Measurements from ENCODE around the gene BUD31. TPM values are rescaled to one million over a fixed set of nuclear protein-coding genes. Genes with fewer than 3 reads are reported as not detected.

BUD31 gene
- total and polyA plus RNA-seq, 7 donors: 44.6 to 141 (median 89.8) TPM

DNA sequence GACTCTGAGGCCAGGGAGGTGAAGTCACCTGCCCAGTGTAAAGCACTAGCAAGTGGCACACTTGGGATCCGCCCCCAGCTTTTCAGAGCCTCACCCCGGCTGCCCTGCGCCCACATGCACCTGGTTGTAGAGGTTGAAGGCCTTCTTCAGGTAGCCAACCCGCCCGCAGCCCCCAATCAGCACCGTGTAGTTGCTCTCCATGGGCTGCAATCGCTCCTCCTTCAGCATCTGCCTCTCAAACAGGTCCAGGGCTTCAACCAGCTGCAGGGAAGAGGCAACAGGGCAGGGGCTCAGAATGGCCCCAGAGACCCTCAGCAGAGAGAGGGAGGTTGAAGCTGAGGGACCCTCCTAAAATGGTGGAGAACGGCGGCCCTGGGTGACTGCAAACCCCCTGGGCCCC, 24.4 kb downstream of the BUD31 start:
- intact Hi-C loops (cut with DNase I): no loop called here
- Histone ChIP-seq H3K27me3 (no peaks in the 10 kb centered on the region), H3K4me3 (no peak overlapping the region), H3K36me3 (peaks cover 5 to 68% (median 36%) of the 10 kb centered on the region in 4 donors), H3K4me1 (peaks cover 0 to 10% (median 8%) of the 10 kb centered on the region in 4 donors), H3K9me3 (no peaks in the 10 kb centered on the region), H3K27ac (no peak overlapping the region)
- WGBS, 2 donors: 95 to 97% methylated on average over 9 of the region's 9 CpGs
- TF ChIP-seq POLR2AphosphoS5 (IDR thresholded peaks at IDR 0.05) (no peak), POLR2A (IDR thresholded peaks at IDR 0.05) (no peak), EP300 (IDR thresholded peaks at IDR 0.05) (no peak)
- TF ChIP-seq, protein P1, sequence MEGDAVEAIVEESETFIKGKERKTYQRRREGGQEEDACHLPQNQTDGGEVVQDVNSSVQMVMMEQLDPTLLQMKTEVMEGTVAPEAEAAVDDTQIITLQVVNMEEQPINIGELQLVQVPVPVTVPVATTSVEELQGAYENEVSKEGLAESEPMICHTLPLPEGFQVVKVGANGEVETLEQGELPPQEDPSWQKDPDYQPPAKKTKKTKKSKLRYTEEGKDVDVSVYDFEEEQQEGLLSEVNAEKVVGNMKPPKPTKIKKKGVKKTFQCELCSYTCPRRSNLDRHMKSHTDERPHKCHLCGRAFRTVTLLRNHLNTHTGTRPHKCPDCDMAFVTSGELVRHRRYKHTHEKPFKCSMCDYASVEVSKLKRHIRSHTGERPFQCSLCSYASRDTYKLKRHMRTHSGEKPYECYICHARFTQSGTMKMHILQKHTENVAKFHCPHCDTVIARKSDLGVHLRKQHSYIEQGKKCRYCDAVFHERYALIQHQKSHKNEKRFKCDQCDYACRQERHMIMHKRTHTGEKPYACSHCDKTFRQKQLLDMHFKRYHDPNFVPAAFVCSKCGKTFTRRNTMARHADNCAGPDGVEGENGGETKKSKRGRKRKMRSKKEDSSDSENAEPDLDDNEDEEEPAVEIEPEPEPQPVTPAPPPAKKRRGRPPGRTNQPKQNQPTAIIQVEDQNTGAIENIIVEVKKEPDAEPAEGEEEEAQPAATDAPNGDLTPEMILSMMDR (IDR thresholded peaks at IDR 0.05): no peak
- no peak for DNase-seq

DNA sequence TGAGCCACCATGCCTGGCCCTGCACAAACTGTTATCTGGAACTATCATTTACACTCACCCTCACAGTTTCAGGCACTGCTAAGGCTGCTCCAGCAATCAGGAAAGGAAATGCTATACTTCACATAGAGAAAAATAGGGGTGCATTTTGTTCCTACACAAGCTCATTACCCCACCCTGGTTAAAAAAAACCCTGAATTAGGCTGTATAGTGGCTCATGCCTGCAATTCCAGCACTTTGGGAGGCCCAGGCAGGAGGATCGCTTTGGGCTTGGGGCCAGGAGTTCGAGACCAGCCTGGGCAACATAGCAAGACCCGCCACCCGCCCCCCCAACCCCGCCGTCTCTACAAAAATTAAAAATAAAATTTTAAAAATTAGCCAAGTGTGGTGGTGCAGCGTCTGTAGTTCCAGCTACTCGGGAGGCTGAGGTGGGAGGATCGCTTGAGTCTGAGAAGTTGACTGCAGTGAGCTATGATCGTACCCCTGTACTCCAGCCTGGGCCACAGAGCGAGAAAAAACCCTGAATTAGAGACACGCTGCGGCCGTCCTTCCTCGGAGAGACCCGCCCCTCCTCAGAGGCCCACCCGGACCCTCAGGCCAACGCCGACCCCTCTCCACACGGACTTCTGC, 29.3 kb downstream of the BUD31 start:
- WGBS, 2 donors: 8 to 17% methylated on average over 20 of the region's 20 CpGs
- DNase-seq: no peak
- Histone ChIP-seq H3K27ac (peak overlapping the region; percentile 86 to 89 (median 86)), H3K4me1 (peaks cover 0 to 37% (median 35%) of the 10 kb centered on the region in 4 donors), H3K9me3 (no peaks in the 10 kb centered on the region), H3K36me3 (peaks cover 0 to 25% (median 10%) of the 10 kb centered on the region in 4 donors), H3K27me3 (no peaks in the 10 kb centered on the region), H3K4me3 (peak overlapping the region; percentile 80 to 95 (median 90))
- TF ChIP-seq POLR2AphosphoS5 (IDR thresholded peaks at IDR 0.05): no peak
- intact Hi-C loops (cut with DNase I): no loop called here

GRCh38 chr7:99438573-99439480, 30.1 kb downstream of the BUD31 start, which contains the start of the genes CPSF4 and PTCD1:
CPSF4 (plus strand) TSS chr7:99438943; CDS start chr7:99439083, 140 bp downstream.
PTCD1 (minus strand) TSS chr7:99438798; CDS start chr7:99435242, 3,556 bp downstream.
- H3K9me3 ChIP-seq: no peaks in the 10 kb centered on the region
- H3K27ac ChIP-seq: peak within 1 kb of the TSS; percentile 86 to 89 (median 86)
- H3K4me1 ChIP-seq: peaks cover 0 to 37% (median 35%) of the 10 kb centered on the region in 4 donors
- peak within 1 kb of the TSS; percentile 80 to 95 (median 90) for H3K4me3 ChIP-seq
- 0% methylated on average over 89 of the region's 89 CpGs for WGBS, 2 donors
- no peaks in the 10 kb centered on the region for H3K27me3 ChIP-seq
- intact Hi-C loops (cut with DNase I): no loop called here
- peak; percentile 98 for DNase-seq
- peaks cover 0 to 26% (median 4%) of the 10 kb centered on the region in 4 donors for H3K36me3 ChIP-seq
- TF ChIP-seq, protein P1 (IDR thresholded peaks at IDR 0.05): no peak
- no peak for TF ChIP-seq EP300 (IDR thresholded peaks at IDR 0.05)
- peak; percentile 25 to 28 for TF ChIP-seq POLR2A (IDR thresholded peaks at IDR 0.05)
- TF ChIP-seq POLR2AphosphoS5 (IDR thresholded peaks at IDR 0.05): peak in 3 of 4 donors; percentile 78 to 81 (median 80)

GRCh38 chr7:99440195-99440594, 31.4 kb downstream of the BUD31 start:
- 79 to 85% methylated on average over 9 of the region's 9 CpGs for WGBS, 2 donors
- TF ChIP-seq, protein P1 (IDR thresholded peaks at IDR 0.05): no peak
- TF ChIP-seq POLR2AphosphoS5 (IDR thresholded peaks at IDR 0.05): no peak
- TF ChIP-seq EP300 (IDR thresholded peaks at IDR 0.05): no peak
- no peak for TF ChIP-seq POLR2A (IDR thresholded peaks at IDR 0.05)
- Histone ChIP-seq H3K9me3 (no peaks in the 10 kb centered on the region), H3K4me1 (peaks cover 0 to 37% (median 35%) of the 10 kb centered on the region in 4 donors), H3K27me3 (no peaks in the 10 kb centered on the region), H3K36me3 (peaks cover 3 to 26% (median 8%) of the 10 kb centered on the region in 4 donors), H3K4me3 (peak overlapping the region in 3 of 4 donors; percentile 80 to 90 (median 89)), H3K27ac (peak overlapping the region in 1 of 4 donors; percentile 89)
- intact Hi-C loops (cut with DNase I): no loop called here
- no peak for DNase-seq

DNA sequence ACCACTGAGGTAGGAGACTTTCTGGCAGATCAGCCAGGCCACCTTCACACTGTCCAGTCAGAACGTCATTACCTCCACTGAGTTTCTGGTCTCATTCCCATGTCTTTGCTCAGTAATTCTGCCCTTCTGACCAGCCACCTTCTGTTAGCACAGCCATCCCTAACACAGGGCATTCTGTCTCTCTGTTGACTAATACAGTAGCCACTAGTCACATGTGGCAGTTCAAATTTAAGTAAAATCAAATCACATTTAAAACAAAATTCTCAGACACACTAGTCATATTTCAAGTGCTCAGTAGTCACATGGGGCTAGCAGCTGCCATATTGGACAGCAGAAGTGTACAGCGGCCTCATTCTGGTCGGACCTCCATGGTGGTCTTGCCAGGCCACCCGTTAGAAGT, 37.3 kb downstream of the BUD31 start:
- TF ChIP-seq POLR2A (IDR thresholded peaks at IDR 0.05) (no peak), EP300 (IDR thresholded peaks at IDR 0.05) (no peak), POLR2AphosphoS5 (IDR thresholded peaks at IDR 0.05) (no peak)
- TF ChIP-seq, protein P1 (IDR thresholded peaks at IDR 0.05): no peak
- Histone ChIP-seq H3K4me3 (no peak overlapping the region), H3K27me3 (no peaks in the 10 kb centered on the region), H3K9me3 (no peaks in the 10 kb centered on the region), H3K4me1 (peaks cover 0 to 12% (median 10%) of the 10 kb centered on the region in 4 donors), H3K36me3 (peaks cover 31 to 82% (median 38%) of the 10 kb centered on the region in 4 donors), H3K27ac (no peak overlapping the region)
- intact Hi-C loops (cut with DNase I): no loop called here
- no peak for DNase-seq
- WGBS, 2 donors: 89 to 96% methylated on average over 4 of the region's 4 CpGs
